GM12874 (cell line): ENCODE results near the gene CALML4.

ENCODE experiments used
- CTCF ChIP-seq: IDR thresholded peaks from 2 replicates; pipeline ENCODE4 v1.5.1; 2011; ENCODE audit warnings: low read depth, mild to moderate bottlenecking, control low read depth, low read length, moderate library complexity; ENCODE audit not compliant: insufficient read depth

Gene CALML4

GRCh38 chr15:68220489-68220888, 15.4 kb upstream of the CALML4 start:
- TF ChIP-seq CTCF, result no peak

GRCh38 chr15:68218847-68219798, 14.0 kb upstream of the CALML4 start:
- TF ChIP-seq CTCF, result no peak

GRCh38 chr15:68218331-68218730, 13.2 kb upstream of the CALML4 start:
- TF ChIP-seq CTCF, result no peak

- no peak for TF ChIP-seq CTCF
Observed at GRCh38 chr15:68217341-68217740, 12.2 kb upstream of the CALML4 start.

GRCh38 chr15:68214838-68215254, 9.7 kb upstream of the CALML4 start:
- no peak for TF ChIP-seq CTCF

GRCh38 chr15:68213991-68214837, 9.1 kb upstream of the CALML4 start:
- no peak for TF ChIP-seq CTCF

- no peak for TF ChIP-seq CTCF
Observed at GRCh38 chr15:68211656-68212320, 6.7 kb upstream of the CALML4 start.
